B cell (primary cell): Measurements from ENCODE around the gene FMN1.

Source experiments
- CTCF ChIP-seq: fragments of 200-600 bp; IDR thresholded peaks from one replicate; pipeline ENCODE4 v1.8.0; 2022; ENCODE audit warnings: antibody characterized with exemption, mild to moderate bottlenecking
- EZH2 ChIP-seq: IDR thresholded peaks from 2 replicates; pipeline ENCODE4 v1.6.1; 2012; ENCODE audit warnings: borderline replicate concordance, low read depth, mild to moderate bottlenecking, moderate library complexity, low read length; ENCODE audit not compliant: insufficient read depth, poor library complexity, severe bottlenecking

DNA sequence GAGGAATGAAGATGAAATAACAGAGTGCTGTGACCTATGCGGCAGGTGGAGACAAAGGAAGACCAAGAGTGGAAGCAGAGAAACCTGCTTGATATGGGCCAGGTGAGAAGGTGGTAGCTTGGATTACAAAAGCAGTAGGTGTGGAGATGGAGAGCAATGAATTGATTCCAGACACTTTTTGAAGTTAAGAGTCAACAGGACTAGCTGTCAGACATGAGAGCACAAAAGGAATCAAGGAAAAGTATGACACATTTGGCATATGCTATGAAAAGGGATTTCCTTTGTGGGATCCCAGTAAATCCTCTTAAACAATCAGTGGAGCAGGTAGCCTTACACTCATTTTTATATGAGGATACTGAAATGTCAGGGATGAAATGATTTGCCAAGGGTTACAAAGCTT is 316.2 kb downstream of the FMN1 start:
- no peak for TF ChIP-seq CTCF
- no peak for TF ChIP-seq EZH2
